HL-60 (cell line): ENCODE data around the gene C11orf98.

ENCODE experiments used
- DNase-seq, 2 experiments: peaks; one replicate each; pipeline ENCODE4 v3.0.0-alpha.2; 2010 to 2020; ENCODE audit warnings: low read depth in 1 of 2, low spot score in 1 of 2
- H3K27ac ChIP-seq: fragments of 250-450 bp; sonication (Bioruptor Pico); replicated peaks from 2 replicates; pipeline ENCODE4 v1.5.1; 2020; ENCODE audit warnings: mild to moderate bottlenecking, moderate library complexity
- H3K27me3 ChIP-seq: fragments of 250-450 bp; sonication (Bioruptor Pico); 2 replicates; pipeline ENCODE4 v1.5.1; 2021; ENCODE audit warnings: mild to moderate bottlenecking, moderate library complexity; ENCODE audit not compliant: insufficient read depth, poor library complexity, severe bottlenecking
- H3K4me3 ChIP-seq: replicated peaks from 2 replicates; pipeline ENCODE4 v1.5.1; 2011; ENCODE audit warnings: mild to moderate bottlenecking, control low read depth, low read length; ENCODE audit not compliant: insufficient read depth
- CTCF ChIP-seq: IDR thresholded peaks from one replicate; pipeline ENCODE4 v1.5.1; 2011; ENCODE audit warnings: low read length, control low read depth, inconsistent platforms; ENCODE audit not compliant: insufficient read depth
- GABPA ChIP-seq: IDR thresholded peaks from 2 replicates; pipeline ENCODE4 v1.6.1; 2012; ENCODE audit warnings: low read depth
- POLR2AphosphoS5 ChIP-seq: IDR thresholded peaks from 2 replicates; pipeline ENCODE4 v1.6.1; 2012; ENCODE audit warnings: low read depth
- REST ChIP-seq: IDR thresholded peaks from 2 replicates; pipeline ENCODE4 v1.6.1; 2012; ENCODE audit warnings: low read depth; ENCODE audit not compliant: insufficient replicate concordance
- SPI1 ChIP-seq: IDR thresholded peaks from 2 replicates; pipeline ENCODE4 v1.6.1; 2012; ENCODE audit warnings: low read depth, mild to moderate bottlenecking, borderline replicate concordance

C11orf98 gene

GRCh38 chr11:62708793-62709192 lies 43.8 kb upstream of the C11orf98 start:
- H3K27ac ChIP-seq = peak overlapping the region; percentile 88
- no peaks in the 10 kb centered on the region for H3K27me3 ChIP-seq
- DNase-seq = no peak
- no peak for TF ChIP-seq SPI1
- TF ChIP-seq CTCF = no peak
- peak overlapping the region; percentile 49 for H3K4me3 ChIP-seq

- no peaks in the 10 kb centered on the region for H3K27me3 ChIP-seq
- TF ChIP-seq SPI1 (no peak), GABPA (no peak), CTCF (no peak)
- no peak overlapping the region for H3K27ac ChIP-seq
- no peak for DNase-seq
- H3K4me3 ChIP-seq = no peak overlapping the region
Measured at GRCh38 chr11:62708392-62708791, 43.4 kb upstream of the C11orf98 start.

GRCh38 chr11:62707277-62707861 lies 42.4 kb upstream of the C11orf98 start, which contains the start of the genes BSCL2 and GNG3:
Gene BSCL2 (minus strand): TSS chr11:62707424. CDS start chr11:62707195, 229 bp downstream.
Gene GNG3 (plus strand): TSS chr11:62707676. CDS start chr11:62708296, 620 bp downstream.
- Histone ChIP-seq H3K27me3 (no peaks in the 10 kb centered on the region), H3K4me3 (peak within 1 kb of the TSS; percentile 24), H3K27ac (no peak within 1 kb of the TSS)
- no peak for DNase-seq
- TF ChIP-seq POLR2AphosphoS5 (no peak), CTCF (no peak), GABPA (no peak), SPI1 (no peak), REST (no peak)

GRCh38 chr11:62706850-62707247 lies 41.8 kb upstream of the C11orf98 start:
- no peak for DNase-seq
- Histone ChIP-seq H3K4me3 (no peak overlapping the region), H3K27ac (no peak overlapping the region), H3K27me3 (no peaks in the 10 kb centered on the region)
- no peak for TF ChIP-seq REST
- no peak for TF ChIP-seq CTCF
- no peak for TF ChIP-seq POLR2AphosphoS5
- TF ChIP-seq SPI1 = no peak
- TF ChIP-seq GABPA = no peak
